HepG2 (cell line): Measurements from ENCODE around the gene GNAT2. TPM values are rescaled to one million over a fixed set of nuclear protein-coding genes. Genes with fewer than 3 reads are reported as not detected.

Experiments used
- BHLHE40 ChIP-seq: IDR thresholded peaks from 2 replicates; pipeline ENCODE4 v1.6.1; 2011; ENCODE audit warnings: low read length, improper control_type of control experiment
- DMAP1 ChIP-seq: IDR thresholded peaks from 2 replicates; pipeline ENCODE4 v1.6.1; 2016
- ELF3 ChIP-seq: IDR thresholded peaks from 2 replicates; pipeline ENCODE4 v1.6.1; 2016; ENCODE audit warnings: missing genetic modification reagents, missing compliant biosample characterization
- HOMEZ ChIP-seq: IDR thresholded peaks from 2 replicates; pipeline ENCODE4 v1.6.1; 2016; ENCODE audit warnings: low read depth
- JUNB ChIP-seq: sonication (generic); formaldehyde crosslinking; IDR thresholded peaks from 2 replicates; pipeline ENCODE4 v1.8.0; 2022; ENCODE audit warnings: missing genetic modification reagents, mild to moderate bottlenecking, borderline replicate concordance
- KAT2B ChIP-seq: fragments of 150-350 bp; IDR thresholded peaks from 2 replicates; pipeline ENCODE4 v1.6.1; 2014; ENCODE audit warnings: low read depth, low read length, borderline replicate concordance
- KLF15 ChIP-seq: sonication (generic); formaldehyde crosslinking; IDR thresholded peaks from 2 replicates; pipeline ENCODE4 v1.8.1; 2023; ENCODE audit warnings: borderline replicate concordance, mild to moderate bottlenecking, inconsistent platforms, missing genetic modification reagents, mixed read lengths
- POLR2A ChIP-seq, 2 experiments: IDR thresholded peaks; 2 replicates each; pipeline ENCODE4 v1.6.1; 2011; ENCODE audit warnings: low read depth in 2 of 2, low read length in 2 of 2, mild to moderate bottlenecking in 1 of 2, moderate library complexity in 1 of 2; ENCODE audit not compliant: insufficient read depth in 1 of 2
- ZFP36 ChIP-seq: fragments of 150-350 bp; IDR thresholded peaks from 2 replicates; pipeline ENCODE4 v1.6.1; 2018; ENCODE audit warnings: borderline replicate concordance, low read length, low read depth; ENCODE audit not compliant: partially characterized antibody
- ZKSCAN1 ChIP-seq: fragments of 150-350 bp; IDR thresholded peaks from 2 replicates; pipeline ENCODE4 v1.6.1; 2014; ENCODE audit warnings: low read length
- ZMAT3 ChIP-seq: sonication (generic); formaldehyde crosslinking; conservative IDR thresholded peaks from 2 replicates; pipeline ENCODE4 v1.7.0; 2021; ENCODE audit warnings: missing genetic modification reagents
- ZMYM3 ChIP-seq: sonication (generic); formaldehyde crosslinking; IDR thresholded peaks from 2 replicates; pipeline ENCODE4 v1.5.1; 2020; ENCODE audit warnings: mild to moderate bottlenecking, missing genetic modification reagents
- ZNF24 ChIP-seq: fragments of 450-650 bp; IDR thresholded peaks from 2 replicates; pipeline ENCODE4 v1.6.1; 2017; ENCODE audit warnings: antibody characterized with exemption, mild to moderate bottlenecking
- ZNF326 ChIP-seq: sonication (generic); formaldehyde crosslinking; IDR thresholded peaks from 2 replicates; pipeline ENCODE4 v1.4.0; 2020; ENCODE audit warnings: missing genetic modification reagents, borderline replicate concordance
- ZNF512B ChIP-seq: sonication (generic); formaldehyde crosslinking; IDR thresholded peaks from 2 replicates; pipeline ENCODE4 v1.5.1; 2020; ENCODE audit warnings: missing genetic modification reagents, mild to moderate bottlenecking, borderline replicate concordance
- ZNF724P ChIP-seq: sonication (generic); formaldehyde crosslinking; IDR thresholded peaks from 2 replicates; pipeline ENCODE4 v1.8.0; 2022; ENCODE audit warnings: missing genetic modification reagents, borderline replicate concordance
- polyA plus RNA-seq, 8 experiments: library from polyadenylated mRNA; depleted of rRNA in 3 of 8; stranded (reverse) in 7 of 8; unstranded in 1 of 8; fragments of >200 nt; fragmentation: Illumina TruSeq in 4 of 8; extraction: Trizol in 4 of 8; gene quantifications; 2 replicates each; pipeline versions ENCODE4 v1.2.1 to v1.2.3, GENCODE V29; 2011 to 2016; ENCODE audit warnings: low read depth in 4 of 8, missing spikeins in 1 of 8, mixed read lengths in 1 of 8; ENCODE audit not compliant: insufficient read depth in 1 of 8
- total RNA-seq, 5 experiments: library from RNA; depleted of rRNA; stranded (reverse); fragments of >200 nt; fragmentation: Illumina TruSeq; extraction: Trizol; gene quantifications; 2 replicates each; pipeline ENCODE4 v1.2.3, GENCODE V29; 2016; ENCODE audit warnings: low read depth in 1 of 5
- TF ChIP-seq, protein P1 (sequence below): sonication (generic); formaldehyde crosslinking; IDR thresholded peaks from 2 replicates; pipeline ENCODE4 v1.4.0; 2020; ENCODE audit warnings: missing genetic modification reagents, borderline replicate concordance
- TF ChIP-seq, protein P2 (sequence below): sonication (generic); formaldehyde crosslinking; IDR thresholded peaks from 2 replicates; pipeline ENCODE4 v1.5.0; 2020; ENCODE audit warnings: mild to moderate bottlenecking, missing genetic modification reagents

GNAT2 gene
- total and polyA plus RNA-seq, 2 of the 13 experiments (the other 11 are each of a cell fraction or from before 2014, with no cell fraction given), result 0.08 to 0.20 TPM

- TF ChIP-seq, protein P1, sequence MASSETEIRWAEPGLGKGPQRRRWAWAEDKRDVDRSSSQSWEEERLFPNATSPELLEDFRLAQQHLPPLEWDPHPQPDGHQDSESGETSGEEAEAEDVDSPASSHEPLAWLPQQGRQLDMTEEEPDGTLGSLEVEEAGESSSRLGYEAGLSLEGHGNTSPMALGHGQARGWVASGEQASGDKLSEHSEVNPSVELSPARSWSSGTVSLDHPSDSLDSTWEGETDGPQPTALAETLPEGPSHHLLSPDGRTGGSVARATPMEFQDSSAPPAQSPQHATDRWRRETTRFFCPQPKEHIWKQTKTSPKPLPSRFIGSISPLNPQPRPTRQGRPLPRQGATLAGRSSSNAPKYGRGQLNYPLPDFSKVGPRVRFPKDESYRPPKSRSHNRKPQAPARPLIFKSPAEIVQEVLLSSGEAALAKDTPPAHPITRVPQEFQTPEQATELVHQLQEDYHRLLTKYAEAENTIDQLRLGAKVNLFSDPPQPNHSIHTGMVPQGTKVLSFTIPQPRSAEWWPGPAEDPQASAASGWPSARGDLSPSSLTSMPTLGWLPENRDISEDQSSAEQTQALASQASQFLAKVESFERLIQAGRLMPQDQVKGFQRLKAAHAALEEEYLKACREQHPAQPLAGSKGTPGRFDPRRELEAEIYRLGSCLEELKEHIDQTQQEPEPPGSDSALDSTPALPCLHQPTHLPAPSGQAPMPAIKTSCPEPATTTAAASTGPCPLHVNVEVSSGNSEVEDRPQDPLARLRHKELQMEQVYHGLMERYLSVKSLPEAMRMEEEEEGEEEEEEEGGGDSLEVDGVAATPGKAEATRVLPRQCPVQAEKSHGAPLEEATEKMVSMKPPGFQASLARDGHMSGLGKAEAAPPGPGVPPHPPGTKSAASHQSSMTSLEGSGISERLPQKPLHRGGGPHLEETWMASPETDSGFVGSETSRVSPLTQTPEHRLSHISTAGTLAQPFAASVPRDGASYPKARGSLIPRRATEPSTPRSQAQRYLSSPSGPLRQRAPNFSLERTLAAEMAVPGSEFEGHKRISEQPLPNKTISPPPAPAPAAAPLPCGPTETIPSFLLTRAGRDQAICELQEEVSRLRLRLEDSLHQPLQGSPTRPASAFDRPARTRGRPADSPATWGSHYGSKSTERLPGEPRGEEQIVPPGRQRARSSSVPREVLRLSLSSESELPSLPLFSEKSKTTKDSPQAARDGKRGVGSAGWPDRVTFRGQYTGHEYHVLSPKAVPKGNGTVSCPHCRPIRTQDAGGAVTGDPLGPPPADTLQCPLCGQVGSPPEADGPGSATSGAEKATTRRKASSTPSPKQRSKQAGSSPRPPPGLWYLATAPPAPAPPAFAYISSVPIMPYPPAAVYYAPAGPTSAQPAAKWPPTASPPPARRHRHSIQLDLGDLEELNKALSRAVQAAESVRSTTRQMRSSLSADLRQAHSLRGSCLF (CRISPR knock-in tag), result no peak
- no peak; the same call in 1 of the 2 replicates for TF ChIP-seq ZMAT3 (CRISPR knock-in tag)
- peak; percentile 75 to 85 for TF ChIP-seq POLR2A (IDR thresholded peaks at IDR 0.05; ENCODE audit: insufficient read depth in 1 of 2, low read depth in 2 of 2, low read length in 2 of 2)
- TF ChIP-seq ELF3, result peak; percentile 82
- no peak for TF ChIP-seq ZNF724P
- no peak for TF ChIP-seq ZKSCAN1
- no peak for TF ChIP-seq BHLHE40
- peak; percentile 95 for TF ChIP-seq DMAP1 (CRISPR knock-in tag)
- TF ChIP-seq ZMYM3 (CRISPR knock-in tag), result 0 out of 2 replicates have a peak, but pooled peaks have one; percentile 17
- TF ChIP-seq KLF15 (CRISPR knock-in tag), result no peak
- no peak for TF ChIP-seq ZNF326 (CRISPR knock-in tag)
- TF ChIP-seq ZNF24, result no peak
- TF ChIP-seq KAT2B, result no peak
- TF ChIP-seq ZNF512B (CRISPR knock-in tag), result 0 out of 2 replicates have a peak, but pooled peaks have one; percentile 23
- TF ChIP-seq, protein P2, sequence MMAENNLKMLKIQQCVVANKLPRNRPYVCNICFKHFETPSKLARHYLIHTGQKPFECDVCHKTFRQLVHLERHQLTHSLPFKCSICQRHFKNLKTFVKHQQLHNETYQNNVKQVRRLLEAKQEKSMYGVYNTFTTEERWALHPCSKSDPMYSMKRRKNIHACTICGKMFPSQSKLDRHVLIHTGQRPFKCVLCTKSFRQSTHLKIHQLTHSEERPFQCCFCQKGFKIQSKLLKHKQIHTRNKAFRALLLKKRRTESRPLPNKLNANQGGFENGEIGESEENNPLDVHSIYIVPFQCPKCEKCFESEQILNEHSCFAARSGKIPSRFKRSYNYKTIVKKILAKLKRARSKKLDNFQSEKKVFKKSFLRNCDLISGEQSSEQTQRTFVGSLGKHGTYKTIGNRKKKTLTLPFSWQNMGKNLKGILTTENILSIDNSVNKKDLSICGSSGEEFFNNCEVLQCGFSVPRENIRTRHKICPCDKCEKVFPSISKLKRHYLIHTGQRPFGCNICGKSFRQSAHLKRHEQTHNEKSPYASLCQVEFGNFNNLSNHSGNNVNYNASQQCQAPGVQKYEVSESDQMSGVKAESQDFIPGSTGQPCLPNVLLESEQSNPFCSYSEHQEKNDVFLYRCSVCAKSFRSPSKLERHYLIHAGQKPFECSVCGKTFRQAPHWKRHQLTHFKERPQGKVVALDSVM (CRISPR knock-in tag), result no peak
- 0 out of 2 replicates have a peak, but pooled peaks have one; percentile 26 for TF ChIP-seq HOMEZ (CRISPR knock-in tag)
- TF ChIP-seq JUNB (CRISPR knock-in tag), result 0 out of 2 replicates have a peak, but pooled peaks have one; percentile 47
- TF ChIP-seq ZFP36, result no peak
Measured at GRCh38 chr1:109619576-109620400, at the start of gene GNAT2, which contains the start of gene AMPD2 (continued).
